H1 (cell line): ENCODE measurements around the gene MXRA7. TPM values are rescaled to one million over a fixed set of nuclear protein-coding genes. Genes with fewer than 3 reads are reported as not detected.

ENCODE experiments used
- CTCF ChIA-PET: fragments of 300-600 bp; sonication (Branson Sonifier 250); formaldehyde crosslinking; loops from one replicate; lab custom pipeline; 2021; ENCODE audit not compliant: partially characterized antibody; lab: Charles Lee
- POLR2A ChIA-PET: fragments of 300-600 bp; sonication (Branson Sonifier 250); formaldehyde crosslinking; loops from one replicate; lab custom pipeline; 2021; ENCODE audit warnings: inconsistent platforms; ENCODE audit not compliant: partially characterized antibody; lab: Charles Lee
- DNase-seq, 2 experiments: peaks; one replicate each; pipeline versions ENCODE4 v3.0.0 to v3.0.0-alpha.2; 2010 to 2022; ENCODE audit warnings: low spot score in 2 of 2, low read depth in 1 of 2, mixed read lengths in 1 of 2
- FAIRE-seq: peaks from 2 replicates; lab custom pipeline; 2011; peaks lifted over from hg19 to GRCh38; lab: Jason Lieb, UNC
- H2AFZ ChIP-seq: 2 replicates; pipeline ENCODE4 v1.8.1; 2012; ENCODE audit warnings: low read length, inconsistent platforms
- H2AK5ac ChIP-seq: 2 replicates; pipeline ENCODE4 v1.6.1; 2013; ENCODE audit warnings: low read depth, low read length
- H2BK120ac ChIP-seq: replicated peaks from 2 replicates; pipeline ENCODE3; 2013; ENCODE audit warnings: low read depth, low read length, inconsistent platforms
- H2BK12ac ChIP-seq: 2 replicates; pipeline ENCODE4 v1.6.1; 2013; ENCODE audit warnings: low read depth, low read length
- H2BK15ac ChIP-seq: 2 replicates; pipeline ENCODE4 v1.6.1; 2013; ENCODE audit warnings: low read length
- H2BK20ac ChIP-seq: 2 replicates; pipeline ENCODE4 v1.6.1; 2013; ENCODE audit warnings: low read length
- H2BK5ac ChIP-seq: 2 replicates; pipeline ENCODE4 v1.6.1; 2013; ENCODE audit warnings: low read depth, low read length
- H3K14ac ChIP-seq: 2 replicates; pipeline ENCODE4 v1.6.1; 2013; ENCODE audit warnings: inconsistent platforms; ENCODE audit not compliant: insufficient read length
- H3K18ac ChIP-seq: 2 replicates; pipeline ENCODE4 v1.6.1; 2013; ENCODE audit warnings: low read length; ENCODE audit errors: extremely low read depth
- H3K23ac ChIP-seq: 2 replicates; pipeline ENCODE4 v1.6.1; 2013; ENCODE audit warnings: inconsistent platforms; ENCODE audit not compliant: insufficient read length
- H3K23me2 ChIP-seq: 2 replicates; pipeline ENCODE4 v1.6.1; 2013; ENCODE audit warnings: low read depth, low read length
- H3K27ac ChIP-seq: 2 replicates; pipeline ENCODE4 v1.6.1; 2011; ENCODE audit warnings: low read depth, low read length, inconsistent platforms
- H3K27me3 ChIP-seq, 4 experiments: replicated peaks in 1 of 4; 1 replicate in 1 of 4; 2 replicates in 3 of 4; pipeline versions ENCODE4 v1.6.1 to v1.8.1; 2011 to 2013; ENCODE audit warnings: low read length in 3 of 4, mild to moderate bottlenecking in 3 of 4, inconsistent platforms in 2 of 4, mixed read lengths in 2 of 4, moderate library complexity in 1 of 4; ENCODE audit not compliant: control insufficient read depth in 3 of 4, insufficient read depth in 3 of 4; ENCODE audit errors: extremely low read depth in 1 of 4
- H3K36me3 ChIP-seq, 4 experiments: 2 replicates each; pipeline versions ENCODE4 v1.6.1 to v1.8.1; 2011 to 2013; ENCODE audit warnings: mild to moderate bottlenecking in 4 of 4, low read length in 3 of 4, moderate library complexity in 2 of 4, control low read depth in 1 of 4, inconsistent platforms in 1 of 4; ENCODE audit not compliant: insufficient read depth in 4 of 4, control insufficient read depth in 2 of 4
- H3K4ac ChIP-seq: replicated peaks from 2 replicates; pipeline ENCODE3; 2013; ENCODE audit warnings: low read length, low read depth, mixed read lengths, inconsistent platforms; ENCODE audit not compliant: insufficient read length
- H3K4me1 ChIP-seq, 4 experiments: replicated peaks in 1 of 4; 1 replicate in 1 of 4; 2 replicates in 3 of 4; pipeline versions ENCODE4 v1.6.1 to v1.8.1; 2011 to 2013; ENCODE audit warnings: low read length in 3 of 4, inconsistent platforms in 2 of 4, mixed read lengths in 1 of 4; ENCODE audit not compliant: insufficient read depth in 4 of 4, control insufficient read depth in 3 of 4
- H3K4me2 ChIP-seq, 2 experiments: 2 replicates each; pipeline versions ENCODE4 v1.6.1 to v1.8.1; 2011 to 2013; ENCODE audit warnings: low read depth in 2 of 2, low read length in 2 of 2, control low read depth in 1 of 2, inconsistent platforms in 1 of 2, mild to moderate bottlenecking in 1 of 2; ENCODE audit not compliant: insufficient read depth in 1 of 2
- H3K4me3 ChIP-seq, 4 experiments: fragments of 200-600, 300-600 bp in 1 of 4; sonication (generic), shearing (Covaris generic), sonication (Bioruptor Twin) in 1 of 4; 2 replicates each; pipeline versions ENCODE4 v1.5.1 to v1.8.1; 2011 to 2016; ENCODE audit warnings: low read length in 4 of 4, low read depth in 3 of 4, control low read depth in 2 of 4, inconsistent platforms in 2 of 4, mild to moderate bottlenecking in 2 of 4, mixed read lengths in 1 of 4, moderate library complexity in 1 of 4; ENCODE audit not compliant: insufficient read depth in 2 of 4; ENCODE audit errors: extremely low read depth in 1 of 4
- H3K56ac ChIP-seq: replicated peaks from 2 replicates; pipeline ENCODE3; 2013; ENCODE audit warnings: low read depth, mild to moderate bottlenecking, mixed read lengths, low read length, inconsistent platforms; ENCODE audit not compliant: insufficient read length
- H3K79me1 ChIP-seq: 2 replicates; pipeline ENCODE4 v1.6.1; 2013; ENCODE audit warnings: low read depth, low read length, control low read depth
- H3K79me2 ChIP-seq, 2 experiments: 2 replicates each; pipeline versions ENCODE4 v1.6.1 to v1.8.1; 2012 to 2013; ENCODE audit warnings: low read length in 2 of 2, mild to moderate bottlenecking in 2 of 2, inconsistent platforms in 1 of 2; ENCODE audit not compliant: insufficient read depth in 2 of 2, control insufficient read depth in 1 of 2
- H3K9ac ChIP-seq, 4 experiments: replicated peaks in 1 of 4; 1 replicate in 1 of 4; 2 replicates in 3 of 4; pipeline versions ENCODE4 v1.6.1 to v1.8.1; 2011 to 2013; ENCODE audit warnings: low read depth in 3 of 4, low read length in 3 of 4, control low read depth in 2 of 4, mild to moderate bottlenecking in 2 of 4, moderate library complexity in 2 of 4, inconsistent platforms in 1 of 4; ENCODE audit errors: extremely low read depth in 1 of 4
- H3K9me3 ChIP-seq, 2 experiments: 2 replicates each; pipeline versions ENCODE4 v1.6.1 to v1.8.1; 2012 to 2013; ENCODE audit warnings: mild to moderate bottlenecking in 2 of 2, moderate library complexity in 2 of 2, control low read depth in 1 of 2, inconsistent platforms in 1 of 2, low read depth in 1 of 2, low read length in 1 of 2, mixed read lengths in 1 of 2; ENCODE audit not compliant: insufficient read depth in 2 of 2
- H4K20me1 ChIP-seq, 2 experiments: replicated peaks in 1 of 2; 2 replicates each; pipeline versions ENCODE3 to v1.8.1; 2011 to 2013; ENCODE audit warnings: inconsistent platforms in 2 of 2, low read length in 2 of 2, mild to moderate bottlenecking in 1 of 2; ENCODE audit not compliant: insufficient read depth in 2 of 2, control insufficient read depth in 1 of 2
- H4K5ac ChIP-seq: 2 replicates; pipeline ENCODE4 v1.6.1; 2013; ENCODE audit warnings: low read length, low read depth, mixed read lengths, inconsistent platforms; ENCODE audit not compliant: insufficient read length
- H4K8ac ChIP-seq: 2 replicates; pipeline ENCODE4 v1.8.0; 2013; ENCODE audit warnings: mild to moderate bottlenecking, moderate library complexity, low read length, inconsistent platforms; ENCODE audit not compliant: insufficient read depth; ENCODE audit errors: extremely low read depth
- H4K91ac ChIP-seq: replicated peaks from 2 replicates; pipeline ENCODE3; 2013; ENCODE audit warnings: low read length, mixed read lengths, inconsistent platforms; ENCODE audit not compliant: insufficient read length
- ASH2L ChIP-seq: fragments of 200-600, 300-600 bp; sonication (generic); IDR thresholded peaks from one replicate; pipeline ENCODE4 v1.7.1; 2017; ENCODE audit warnings: low read length
- CBX8 ChIP-seq: fragments of 300-800, 300-1000 bp; sonication (generic); IDR thresholded peaks from 2 replicates; pipeline ENCODE4 v1.7.1; 2016; ENCODE audit warnings: low read depth, low read length, borderline replicate concordance
- EP300 ChIP-seq, 2 experiments: IDR thresholded peaks; 1 replicate in 1 of 2; 2 replicates in 1 of 2; pipeline ENCODE4 v1.6.1; 2011 to 2012; ENCODE audit warnings: low read depth in 2 of 2, low read length in 2 of 2, mild to moderate bottlenecking in 2 of 2, borderline replicate concordance in 1 of 2, inconsistent platforms in 1 of 2, moderate library complexity in 1 of 2
- MAFK ChIP-seq: IDR thresholded peaks from 2 replicates; pipeline ENCODE4 v1.6.1; 2012; ENCODE audit warnings: low read depth, mild to moderate bottlenecking, improper control_type of control experiment, low read length
- WGBS, 2 experiments: shearing (Covaris generic) in 1 of 2; methylation state at CpG; one replicate each; pipeline versions ENCODE4 v1.1.6 to v1.1.7; 2013 to 2015; ENCODE audit warnings: low lambda C conversion rate in 2 of 2, mixed read lengths in 2 of 2, inconsistent platforms in 1 of 2, low coverage in 1 of 2, missing lambda C conversion rate in 1 of 2; ENCODE audit not compliant: insufficient replicate concordance in 2 of 2, insufficient coverage in 1 of 2, insufficient read length in 1 of 2; ENCODE audit errors: extremely low coverage in 1 of 2, missing lambda C conversion rate in 1 of 2; 5-methylcytosine and 5-hydroxymethylcytosine counted together
- polyA plus RNA-seq, 7 experiments: library from polyadenylated mRNA; depleted of rRNA in 3 of 7; stranded (reverse) in 5 of 7; unstranded in 2 of 7; fragments of >200 nt in 5 of 7; fragments of 200-250 nt in 2 of 7; gene quantifications; 1 replicate in 5 of 7; 2 replicates in 1 of 7; 4 replicates in 1 of 7; pipeline versions ENCODE4 v1.2.1 to v1.2.3, GENCODE V29; 2011 to 2013; ENCODE audit warnings: missing spikeins in 2 of 7, mixed read lengths in 2 of 7
- total RNA-seq: library from RNA; stranded (reverse); fragmentation: NEBNext Ultra II Directional; extraction: Animal tissue kit (Norgen Biotek cat#: 25700); gene quantifications from 2 replicates; pipeline ENCODE4 v1.2.1, GENCODE V29; 2021

MXRA7 gene
- total and polyA plus RNA-seq, 2 of the 8 experiments (the other 6 are each of a cell fraction or from before 2014, with no cell fraction given): 17.8 to 26.6 TPM

GRCh38 chr17:76755285-76755684 is 44.5 kb upstream of the MXRA7 start:
- Histone ChIP-seq H3K23me2 (no peaks in the 10 kb centered on the region), H3K23ac (no peak overlapping the region), H4K5ac (no peak overlapping the region), H3K4me3 (no peak overlapping the region), H3K79me2 (no peaks in the 10 kb centered on the region), H4K8ac (no peak overlapping the region), H2AFZ (no peak overlapping the region), H3K4me1 (no peaks in the 10 kb centered on the region), H2BK20ac (no peak overlapping the region), H2BK12ac (no peak overlapping the region), H3K9ac (no peak overlapping the region), H3K27me3 (no peaks in the 10 kb centered on the region), H3K14ac (no peak overlapping the region), H3K79me1 (no peaks in the 10 kb centered on the region), H3K18ac (no peak overlapping the region), H3K36me3 (peaks cover 0 to 4% (median 4%) of the 10 kb centered on the region in 4 experiments; a peak in 4 of 8 replicates), H2BK5ac (no peak overlapping the region), H3K9me3 (no peaks in the 10 kb centered on the region), H2AK5ac (no peak overlapping the region), H3K4ac (no peak overlapping the region), H4K91ac (no peak overlapping the region), H2BK120ac (no peak overlapping the region), H3K56ac (no peak overlapping the region), H3K4me2 (no peak overlapping the region), H4K20me1 (peaks cover 0 to 1% of the 10 kb centered on the region in 2 experiments), H3K27ac (no peak overlapping the region), H2BK15ac (no peak overlapping the region)
- WGBS, 2 experiments: 90% methylated on average over 2 of the region's 2 CpGs; no CpG with 5 or more reads in 1 of the 2 experiments
- TF ChIP-seq CBX8 (no peak), MAFK (no peak), EP300 (IDR thresholded peaks at IDR 0.05; ENCODE audit: borderline replicate concordance in 1 of 2, low read depth in 2 of 2, low read length in 2 of 2) (no peak), ASH2L (no peak)
- DNase-seq (no peak), FAIRE-seq (no peak)
- CTCF ChIA-PET: interaction anchor here (0.6 to 2.1 kb wide), 3 partner anchors 26 to 174 kb away, joined by 4 to 6 read pairs (median 5); no protein-coding TSS in a partner anchor
- POLR2A ChIA-PET: interaction anchor here (0.6 to 1.3 kb wide), 4 partner anchors 14 to 568 kb away, joined by 3 to 7 read pairs (median 4); partner anchors contain the start of gene MFSD11
